Activated CD4-positive, alpha-beta T cell treated with anti-CD3 and anti-CD28 coated beads, Interleukin-2, amount 10 ng/mL, durations not matched to agents 7 days and 5 days (primary cell): ENCODE data around the gene QTRT2. TPM values are rescaled to one million over a fixed set of nuclear protein-coding genes. Genes with fewer than 3 reads are reported as not detected.

ENCODE experiments used
- CTCF ChIA-PET: fragments of 350-600 bp; sonication (Branson Sonifier 250); formaldehyde crosslinking; loops from one replicate; lab custom pipeline; 2021; ENCODE audit warnings: antibody characterized with exemption; lab: Charles Lee
- POLR2A ChIA-PET: fragments of 350-600 bp; sonication (Branson Sonifier 250); formaldehyde crosslinking; loops from one replicate; lab custom pipeline; 2021; ENCODE audit warnings: antibody characterized with exemption; lab: Charles Lee
- DNase-seq: peaks from one replicate; pipeline ENCODE4 v3.0.0-alpha.2; 2020
- H3K27ac Mint-ChIP-seq: one replicate; pipeline ENCODE4 v1.8.0; 2021; ENCODE audit warnings: mild to moderate bottlenecking, moderate library complexity, mixed read lengths
- H3K27me3 Mint-ChIP-seq: one replicate; pipeline ENCODE4 v1.8.0; 2021; ENCODE audit warnings: mixed read lengths
- H3K36me3 Mint-ChIP-seq: one replicate; pipeline ENCODE4 v1.8.0; 2021; ENCODE audit warnings: low read depth, mixed read lengths
- H3K4me1 Mint-ChIP-seq: one replicate; pipeline ENCODE4 v1.8.0; 2021; ENCODE audit warnings: mixed read lengths
- H3K4me3 Mint-ChIP-seq: one replicate; pipeline ENCODE4 v1.8.0; 2021; ENCODE audit warnings: mild to moderate bottlenecking, moderate library complexity, mixed read lengths
- H3K9me3 Mint-ChIP-seq: one replicate; pipeline ENCODE4 v1.8.0; 2021; ENCODE audit warnings: mixed read lengths
- total RNA-seq, 2 experiments: library from RNA; stranded (reverse); gene quantifications; one replicate each; pipeline ENCODE4 v1.2.3, GENCODE V29; 2021

The QTRT2 gene
- total RNA-seq, 2 experiments from 2014 or later, result 28.7 to 38.3 TPM

- no peak overlapping the region for H3K27ac Mint-ChIP-seq
- H3K36me3 Mint-ChIP-seq, result peaks cover 72% of the 10 kb centered on the region
- CTCF ChIA-PET, result no interaction called here
- H3K4me3 Mint-ChIP-seq, result no peak overlapping the region
- H3K4me1 Mint-ChIP-seq, result no peaks in the 10 kb centered on the region
- H3K9me3 Mint-ChIP-seq, result no peaks in the 10 kb centered on the region
- POLR2A ChIA-PET, result no interaction called here
- H3K27me3 Mint-ChIP-seq, result no peaks in the 10 kb centered on the region
- no peak for DNase-seq
Measured at GRCh38 chr3:114083112-114083511, 26.6 kb downstream of the QTRT2 start.

GRCh38 chr3:114086356-114086755 is 29.8 kb downstream of the QTRT2 start:
- ChIA-PET POLR2A (no interaction called here), CTCF (no interaction called here)
- Mint-ChIP-seq H3K36me3 (peaks cover 48% of the 10 kb centered on the region), H3K9me3 (no peaks in the 10 kb centered on the region), H3K27ac (no peak overlapping the region), H3K4me3 (no peak overlapping the region), H3K4me1 (no peaks in the 10 kb centered on the region), H3K27me3 (no peaks in the 10 kb centered on the region)
- no peak for DNase-seq

DNA sequence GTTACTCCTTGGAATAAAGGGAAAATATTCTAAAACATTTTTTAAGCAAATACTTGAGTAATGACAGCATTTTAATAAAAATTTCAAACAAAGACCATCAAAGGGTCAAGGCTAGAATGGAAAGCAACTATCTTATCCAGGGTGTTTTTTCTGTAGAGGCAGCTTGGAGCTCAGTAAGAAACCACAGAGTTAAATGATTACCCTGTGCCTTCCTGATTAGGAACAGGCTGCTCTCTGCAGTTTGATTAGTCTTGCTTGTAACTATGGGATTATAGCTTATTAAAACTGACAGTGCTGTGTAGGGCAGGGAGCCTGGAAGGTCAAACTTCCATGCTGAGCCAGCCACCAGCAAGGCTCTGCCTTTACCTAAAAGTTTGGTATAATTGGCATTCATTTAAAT is 33.1 kb downstream of the QTRT2 start:
- H3K27ac Mint-ChIP-seq, result no peak overlapping the region
- peaks cover 2% of the 10 kb centered on the region for H3K4me1 Mint-ChIP-seq
- H3K36me3 Mint-ChIP-seq, result peaks cover 26% of the 10 kb centered on the region
- H3K4me3 Mint-ChIP-seq, result no peak overlapping the region
- peaks cover 13% of the 10 kb centered on the region for H3K27me3 Mint-ChIP-seq
- ChIA-PET POLR2A (no interaction called here), CTCF (no interaction called here)
- no peak for DNase-seq
- H3K9me3 Mint-ChIP-seq, result no peaks in the 10 kb centered on the region

- CTCF ChIA-PET, result interaction anchor here (0.7 to 1.0 kb wide), 2 partner anchors 326 to 568 kb away, joined by 3 read pairs; no protein-coding TSS in a partner anchor
- Mint-ChIP-seq H3K27ac (no peak overlapping the region), H3K4me3 (no peak overlapping the region), H3K9me3 (no peaks in the 10 kb centered on the region), H3K4me1 (peaks cover 2% of the 10 kb centered on the region), H3K36me3 (peaks cover 7% of the 10 kb centered on the region), H3K27me3 (peaks cover 13% of the 10 kb centered on the region)
- DNase-seq, result no peak
- POLR2A ChIA-PET, result no interaction called here
Measured at GRCh38 chr3:114092151-114093015, 35.8 kb downstream of the QTRT2 start.

- no peak for DNase-seq
Measured at GRCh38 chr3:114093016-114093380, 36.5 kb downstream of the QTRT2 start.

GRCh38 chr3:114093596-114093995 is 37.1 kb downstream of the QTRT2 start:
- Mint-ChIP-seq H3K36me3 (no peaks in the 10 kb centered on the region), H3K4me3 (no peak overlapping the region)

More at GRCh38 chr3:114093016-114093380, 36.5 kb downstream of the QTRT2 start:
- peaks cover 2% of the 10 kb centered on the region for H3K4me1 Mint-ChIP-seq
- H3K27ac Mint-ChIP-seq, result no peak overlapping the region
- ChIA-PET CTCF (no interaction called here), POLR2A (no interaction called here)
- H3K27me3 Mint-ChIP-seq, result peaks cover 13% of the 10 kb centered on the region
- H3K36me3 Mint-ChIP-seq, result peaks cover under 1% of the 10 kb centered on the region
- no peak overlapping the region for H3K4me3 Mint-ChIP-seq
- no peaks in the 10 kb centered on the region for H3K9me3 Mint-ChIP-seq

GRCh38 chr3:114095796-114096195 is 39.3 kb downstream of the QTRT2 start:
- no peak for DNase-seq
- Mint-ChIP-seq H3K4me3 (no peak overlapping the region), H3K27me3 (peaks cover 14% of the 10 kb centered on the region), H3K27ac (no peak overlapping the region), H3K9me3 (no peaks in the 10 kb centered on the region), H3K36me3 (no peaks in the 10 kb centered on the region), H3K4me1 (peaks cover 2% of the 10 kb centered on the region)
- ChIA-PET CTCF (interaction anchor here (0.9 kb wide), 1 partner anchor 18 kb away, joined by 3 read pairs; no protein-coding TSS in a partner anchor), POLR2A (no interaction called here)

More at GRCh38 chr3:114093596-114093995, 37.1 kb downstream of the QTRT2 start:
- Mint-ChIP-seq H3K27ac (no peak overlapping the region), H3K9me3 (no peaks in the 10 kb centered on the region), H3K4me1 (peaks cover 2% of the 10 kb centered on the region), H3K27me3 (peaks cover 13% of the 10 kb centered on the region)
- ChIA-PET POLR2A (no interaction called here), CTCF (no interaction called here)
- no peak for DNase-seq

GRCh38 chr3:114101101-114101500 is 44.6 kb downstream of the QTRT2 start:
- H3K36me3 Mint-ChIP-seq, result no peaks in the 10 kb centered on the region
- no peaks in the 10 kb centered on the region for H3K4me1 Mint-ChIP-seq
- POLR2A ChIA-PET, result no interaction called here
- DNase-seq, result no peak
- no peaks in the 10 kb centered on the region for H3K9me3 Mint-ChIP-seq
- no peak overlapping the region for H3K27ac Mint-ChIP-seq
- CTCF ChIA-PET, result no interaction called here
- no peak overlapping the region for H3K4me3 Mint-ChIP-seq
- peaks cover 2% of the 10 kb centered on the region for H3K27me3 Mint-ChIP-seq

GRCh38 chr3:114103181-114103580 is 46.6 kb downstream of the QTRT2 start:
- POLR2A ChIA-PET, result no interaction called here
- Mint-ChIP-seq H3K27me3 (peaks cover 2% of the 10 kb centered on the region), H3K27ac (no peak overlapping the region), H3K4me1 (no peaks in the 10 kb centered on the region), H3K4me3 (no peak overlapping the region), H3K9me3 (no peaks in the 10 kb centered on the region), H3K36me3 (no peaks in the 10 kb centered on the region)
- DNase-seq, result no peak
- CTCF ChIA-PET, result no interaction called here

GRCh38 chr3:114103858-114104257 is 47.3 kb downstream of the QTRT2 start:
- Mint-ChIP-seq H3K9me3 (no peaks in the 10 kb centered on the region), H3K27me3 (peaks cover 2% of the 10 kb centered on the region), H3K4me1 (no peaks in the 10 kb centered on the region), H3K4me3 (no peak overlapping the region), H3K27ac (no peak overlapping the region), H3K36me3 (no peaks in the 10 kb centered on the region)
- POLR2A ChIA-PET, result no interaction called here
- no peak for DNase-seq
- CTCF ChIA-PET, result no interaction called here

- POLR2A ChIA-PET, result no interaction called here
- Mint-ChIP-seq H3K27me3 (peaks cover 4% of the 10 kb centered on the region), H3K4me3 (no peak overlapping the region), H3K9me3 (no peaks in the 10 kb centered on the region), H3K27ac (no peak overlapping the region), H3K36me3 (no peaks in the 10 kb centered on the region), H3K4me1 (no peaks in the 10 kb centered on the region)
- no peak for DNase-seq
- CTCF ChIA-PET, result interaction anchor here (0.6 to 1.4 kb wide), 2 partner anchors 8 to 695 kb away, joined by 4 to 6 read pairs; no protein-coding TSS in a partner anchor
Measured at GRCh38 chr3:114104414-114104813, 47.9 kb downstream of the QTRT2 start.

DNA sequence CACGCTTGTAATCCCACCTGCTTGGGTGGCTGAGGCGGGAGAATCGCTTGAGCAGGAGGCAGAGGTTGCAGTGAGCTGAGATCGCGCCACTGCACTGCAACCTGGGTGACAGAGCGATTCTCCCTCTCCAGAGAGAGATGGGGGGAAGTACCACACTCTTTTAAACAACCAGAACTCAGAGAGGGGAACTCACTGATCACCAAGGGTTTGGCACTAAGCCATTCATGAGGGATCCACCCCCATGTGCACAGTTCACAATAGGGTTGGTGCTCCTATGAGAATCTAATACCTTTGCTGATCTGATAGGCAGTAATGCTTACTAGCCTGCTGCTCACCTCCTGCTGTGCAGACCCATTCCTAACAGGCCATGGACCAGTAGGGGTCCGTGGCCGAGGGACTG is 51.6 kb downstream of the QTRT2 start:
- Mint-ChIP-seq H3K9me3 (no peaks in the 10 kb centered on the region), H3K4me3 (no peak overlapping the region), H3K27ac (no peak overlapping the region), H3K27me3 (peaks cover 14% of the 10 kb centered on the region), H3K36me3 (no peaks in the 10 kb centered on the region), H3K4me1 (no peaks in the 10 kb centered on the region)
- ChIA-PET POLR2A (no interaction called here), CTCF (no interaction called here)
- DNase-seq, result no peak

- ChIA-PET POLR2A (no interaction called here), CTCF (interaction anchor here (0.5 kb wide), 1 partner anchor 274 kb away, joined by 3 read pairs; no protein-coding TSS in a partner anchor)
- Mint-ChIP-seq H3K27ac (no peak overlapping the region), H3K9me3 (no peaks in the 10 kb centered on the region), H3K4me1 (no peaks in the 10 kb centered on the region), H3K27me3 (peaks cover 14% of the 10 kb centered on the region), H3K36me3 (no peaks in the 10 kb centered on the region), H3K4me3 (no peak overlapping the region)
- no peak for DNase-seq
Measured at GRCh38 chr3:114110439-114110838, 53.9 kb downstream of the QTRT2 start.
